Measurements from ENCODE around the gene PDSS1.
A peak's percentile ranks its signal among the peaks of the same experiment; 100 is the strongest.
"Not testable (repeated sequence)": the region's sequence is repeated elsewhere in the genome, so short reads cannot be mapped to it uniquely, and the experiment has no call there.

Gene PDSS1

GRCh38 chr10:26777686-26778085 lies 80.2 kb downstream of the PDSS1 start:
- no peak overlapping the region for H2AFZ ChIP-seq (ENCODE audit: low read length, unreplicated experiment)

GRCh38 chr10:26779176-26779860 lies 81.8 kb downstream of the PDSS1 start:
- Histone ChIP-seq H3K36me3 (ENCODE audit: insufficient read depth, low read length) (no peaks in the 10 kb centered on the region; the same call in 1 of the 2 replicates), H3K4me3 (ENCODE audit: low read depth, low read length) (no peak overlapping the region), H3K4me1 (ENCODE audit: control insufficient read depth, insufficient read depth, low read length, unreplicated experiment) (peaks cover 19% of the 10 kb centered on the region), H3K79me2 (ENCODE audit: control insufficient read depth, insufficient read depth, low read length, unreplicated experiment) (peaks cover 66% of the 10 kb centered on the region), H3K27me3 (ENCODE audit: insufficient read depth, low read length) (no peaks in the 10 kb centered on the region), H3K27ac (ENCODE audit: low read depth, low read length) (no peak overlapping the region), H2AFZ (ENCODE audit: low read length, unreplicated experiment) (no peak overlapping the region)

More at GRCh38 chr10:26777686-26778085, 80.2 kb downstream of the PDSS1 start:
- H3K4me3 ChIP-seq (ENCODE audit: low read depth, low read length) = no peak overlapping the region
- H3K27me3 ChIP-seq (ENCODE audit: insufficient read depth, low read length) = no peaks in the 10 kb centered on the region
- peaks cover 54% of the 10 kb centered on the region for H3K79me2 ChIP-seq (ENCODE audit: control insufficient read depth, insufficient read depth, low read length, unreplicated experiment)
- peaks cover 19% of the 10 kb centered on the region for H3K4me1 ChIP-seq (ENCODE audit: control insufficient read depth, insufficient read depth, low read length, unreplicated experiment)
- no peak overlapping the region for H3K27ac ChIP-seq (ENCODE audit: low read depth, low read length)
- no peaks in the 10 kb centered on the region; the same call in 1 of the 2 replicates for H3K36me3 ChIP-seq (ENCODE audit: insufficient read depth, low read length)

- Histone ChIP-seq H2AFZ (ENCODE audit: low read length, unreplicated experiment) (no peak overlapping the region), H3K4me3 (ENCODE audit: low read depth, low read length) (no peak overlapping the region), H3K27me3 (ENCODE audit: insufficient read depth, low read length) (no peaks in the 10 kb centered on the region), H3K79me2 (ENCODE audit: control insufficient read depth, insufficient read depth, low read length, unreplicated experiment) (peaks cover 66% of the 10 kb centered on the region), H3K27ac (ENCODE audit: low read depth, low read length) (peak overlapping the region; percentile 83), H3K36me3 (ENCODE audit: insufficient read depth, low read length) (no peaks in the 10 kb centered on the region; the same call in 1 of the 2 replicates), H3K4me1 (ENCODE audit: control insufficient read depth, insufficient read depth, low read length, unreplicated experiment) (peaks cover 22% of the 10 kb centered on the region)
Measured at GRCh38 chr10:26780106-26780792, 82.7 kb downstream of the PDSS1 start.

GRCh38 chr10:26780793-26781601 lies 83.5 kb downstream of the PDSS1 start:
- peaks cover 22% of the 10 kb centered on the region for H3K4me1 ChIP-seq (ENCODE audit: control insufficient read depth, insufficient read depth, low read length, unreplicated experiment)
- peak overlapping the region; percentile 83 for H3K27ac ChIP-seq (ENCODE audit: low read depth, low read length)
- H3K4me3 ChIP-seq (ENCODE audit: low read depth, low read length) = peak overlapping the region; percentile 30; the same call in 1 of the 2 replicates
- no peak overlapping the region for H2AFZ ChIP-seq (ENCODE audit: low read length, unreplicated experiment)
- no peaks in the 10 kb centered on the region for H3K27me3 ChIP-seq (ENCODE audit: insufficient read depth, low read length)
- H3K36me3 ChIP-seq (ENCODE audit: insufficient read depth, low read length) = no peaks in the 10 kb centered on the region; the same call in 1 of the 2 replicates
- peaks cover 63% of the 10 kb centered on the region for H3K79me2 ChIP-seq (ENCODE audit: control insufficient read depth, insufficient read depth, low read length, unreplicated experiment)

- H3K36me3 ChIP-seq (ENCODE audit: insufficient read depth, low read length) = no peaks in the 10 kb centered on the region; the same call in 1 of the 2 replicates
- peaks cover 60% of the 10 kb centered on the region for H3K79me2 ChIP-seq (ENCODE audit: control insufficient read depth, insufficient read depth, low read length, unreplicated experiment)
- no peaks in the 10 kb centered on the region for H3K27me3 ChIP-seq (ENCODE audit: insufficient read depth, low read length)
- peak overlapping the region; percentile 30; the same call in 1 of the 2 replicates for H3K4me3 ChIP-seq (ENCODE audit: low read depth, low read length)
- peaks cover 22% of the 10 kb centered on the region for H3K4me1 ChIP-seq (ENCODE audit: control insufficient read depth, insufficient read depth, low read length, unreplicated experiment)
- H2AFZ ChIP-seq (ENCODE audit: low read length, unreplicated experiment) = no peak overlapping the region
- peak overlapping the region; percentile 83 for H3K27ac ChIP-seq (ENCODE audit: low read depth, low read length)
Measured at GRCh38 chr10:26781797-26782196, 84.3 kb downstream of the PDSS1 start.

GRCh38 chr10:26787362-26787761 lies 89.9 kb downstream of the PDSS1 start:
- no peak overlapping the region for H3K27ac ChIP-seq (ENCODE audit: low read depth, low read length)
- no peak overlapping the region for H3K4me3 ChIP-seq (ENCODE audit: low read depth, low read length)
- peaks cover 40% of the 10 kb centered on the region for H3K79me2 ChIP-seq (ENCODE audit: control insufficient read depth, insufficient read depth, low read length, unreplicated experiment)
- peaks cover 3% of the 10 kb centered on the region for H3K4me1 ChIP-seq (ENCODE audit: control insufficient read depth, insufficient read depth, low read length, unreplicated experiment)
- no peaks in the 10 kb centered on the region for H3K36me3 ChIP-seq (ENCODE audit: insufficient read depth, low read length)
- no peak overlapping the region for H2AFZ ChIP-seq (ENCODE audit: low read length, unreplicated experiment)
- no peaks in the 10 kb centered on the region for H3K27me3 ChIP-seq (ENCODE audit: insufficient read depth, low read length)

GRCh38 chr10:26789779-26790178 lies 92.3 kb downstream of the PDSS1 start:
- not testable (repeated sequence) for H3K36me3 ChIP-seq (ENCODE audit: insufficient read depth, low read length); H3K4me1 ChIP-seq (ENCODE audit: control insufficient read depth, insufficient read depth, low read length, unreplicated experiment); H2AFZ ChIP-seq (ENCODE audit: low read length, unreplicated experiment); H3K27ac ChIP-seq (ENCODE audit: low read depth, low read length); H3K4me3 ChIP-seq (ENCODE audit: low read depth, low read length); H3K27me3 ChIP-seq (ENCODE audit: insufficient read depth, low read length)
- peaks cover 33% of the 10 kb centered on the region for H3K79me2 ChIP-seq (ENCODE audit: control insufficient read depth, insufficient read depth, low read length, unreplicated experiment)

- no peak overlapping the region for H3K27ac ChIP-seq (ENCODE audit: low read depth, low read length)
- no peaks in the 10 kb centered on the region for H3K27me3 ChIP-seq (ENCODE audit: insufficient read depth, low read length)
- H3K4me3 ChIP-seq (ENCODE audit: low read depth, low read length) = no peak overlapping the region
- H3K4me1 ChIP-seq (ENCODE audit: control insufficient read depth, insufficient read depth, low read length, unreplicated experiment) = peaks cover 8% of the 10 kb centered on the region
- no peaks in the 10 kb centered on the region for H3K36me3 ChIP-seq (ENCODE audit: insufficient read depth, low read length)
- H2AFZ ChIP-seq (ENCODE audit: low read length, unreplicated experiment) = no peak overlapping the region
- H3K79me2 ChIP-seq (ENCODE audit: control insufficient read depth, insufficient read depth, low read length, unreplicated experiment) = peaks cover 33% of the 10 kb centered on the region
Measured at GRCh38 chr10:26790221-26790995, 92.9 kb downstream of the PDSS1 start.

GRCh38 chr10:26792758-26793495 lies 95.4 kb downstream of the PDSS1 start:
- H3K36me3 ChIP-seq (ENCODE audit: insufficient read depth, low read length) = no peaks in the 10 kb centered on the region; the same call in 1 of the 2 replicates
- no peak overlapping the region for H2AFZ ChIP-seq (ENCODE audit: low read length, unreplicated experiment)
- H3K27me3 ChIP-seq (ENCODE audit: insufficient read depth, low read length) = no peaks in the 10 kb centered on the region
- H3K79me2 ChIP-seq (ENCODE audit: control insufficient read depth, insufficient read depth, low read length, unreplicated experiment) = peaks cover 44% of the 10 kb centered on the region
- H3K4me1 ChIP-seq (ENCODE audit: control insufficient read depth, insufficient read depth, low read length, unreplicated experiment) = peaks cover 8% of the 10 kb centered on the region
- H3K27ac ChIP-seq (ENCODE audit: low read depth, low read length) = no peak overlapping the region
- no peak overlapping the region for H3K4me3 ChIP-seq (ENCODE audit: low read depth, low read length)
